ENCODE measurements around the gene DYNLRB1.

DNA sequence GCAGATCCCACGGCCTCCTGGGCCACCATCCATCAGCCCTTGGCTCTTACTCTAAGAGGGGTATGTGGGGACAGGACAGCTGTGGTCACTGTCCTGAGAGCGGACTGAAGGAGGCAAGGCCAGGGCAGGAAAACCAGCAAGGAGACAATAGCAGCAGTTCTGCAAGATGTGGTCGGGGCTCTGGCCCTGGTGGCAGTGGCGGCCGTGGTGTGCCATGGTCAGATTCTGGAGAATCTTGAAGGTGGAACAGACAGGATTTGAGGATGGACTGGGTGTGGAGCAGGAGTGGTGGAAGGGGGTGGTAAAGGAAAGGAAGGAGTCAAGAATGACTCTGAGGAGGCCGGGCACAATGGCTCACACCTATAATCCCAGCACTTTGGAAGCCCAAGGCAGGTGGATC is 36.3 kb downstream of the DYNLRB1 start:
- TF ChIP-seq, protein P1, sequence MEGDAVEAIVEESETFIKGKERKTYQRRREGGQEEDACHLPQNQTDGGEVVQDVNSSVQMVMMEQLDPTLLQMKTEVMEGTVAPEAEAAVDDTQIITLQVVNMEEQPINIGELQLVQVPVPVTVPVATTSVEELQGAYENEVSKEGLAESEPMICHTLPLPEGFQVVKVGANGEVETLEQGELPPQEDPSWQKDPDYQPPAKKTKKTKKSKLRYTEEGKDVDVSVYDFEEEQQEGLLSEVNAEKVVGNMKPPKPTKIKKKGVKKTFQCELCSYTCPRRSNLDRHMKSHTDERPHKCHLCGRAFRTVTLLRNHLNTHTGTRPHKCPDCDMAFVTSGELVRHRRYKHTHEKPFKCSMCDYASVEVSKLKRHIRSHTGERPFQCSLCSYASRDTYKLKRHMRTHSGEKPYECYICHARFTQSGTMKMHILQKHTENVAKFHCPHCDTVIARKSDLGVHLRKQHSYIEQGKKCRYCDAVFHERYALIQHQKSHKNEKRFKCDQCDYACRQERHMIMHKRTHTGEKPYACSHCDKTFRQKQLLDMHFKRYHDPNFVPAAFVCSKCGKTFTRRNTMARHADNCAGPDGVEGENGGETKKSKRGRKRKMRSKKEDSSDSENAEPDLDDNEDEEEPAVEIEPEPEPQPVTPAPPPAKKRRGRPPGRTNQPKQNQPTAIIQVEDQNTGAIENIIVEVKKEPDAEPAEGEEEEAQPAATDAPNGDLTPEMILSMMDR (conservative IDR thresholded peaks at IDR 0.05 in 1 of 2, IDR thresholded peaks at IDR 0.05 in 1 of 2; ENCODE audit: extremely low read depth in 1 of 2, insufficient read depth in 1 of 2, low read depth in 1 of 2, low read length in 2 of 2) = no peak
- TF ChIP-seq EZH2 (IDR thresholded peaks at IDR 0.05; ENCODE audit: borderline replicate concordance, low read length) = no peak

Measured in mammary epithelial cell (primary cell).